Stimulated activated CD4-positive, alpha-beta T cell treated with anti-CD3 and anti-CD28 coated beads, Interleukin-2, amount 100 ng/mL, for 48 hours (primary cell): Measurements from ENCODE around the gene GCH1.
"Not testable (repeated sequence)": the region's sequence is repeated elsewhere in the genome, so short reads cannot be mapped to it uniquely, and the experiment has no call there.

Source experiments
- DNase-seq, 2 donors: peaks; one replicate each; pipeline ENCODE4 v3.0.0-alpha.2; 2020

The GCH1 gene

DNA sequence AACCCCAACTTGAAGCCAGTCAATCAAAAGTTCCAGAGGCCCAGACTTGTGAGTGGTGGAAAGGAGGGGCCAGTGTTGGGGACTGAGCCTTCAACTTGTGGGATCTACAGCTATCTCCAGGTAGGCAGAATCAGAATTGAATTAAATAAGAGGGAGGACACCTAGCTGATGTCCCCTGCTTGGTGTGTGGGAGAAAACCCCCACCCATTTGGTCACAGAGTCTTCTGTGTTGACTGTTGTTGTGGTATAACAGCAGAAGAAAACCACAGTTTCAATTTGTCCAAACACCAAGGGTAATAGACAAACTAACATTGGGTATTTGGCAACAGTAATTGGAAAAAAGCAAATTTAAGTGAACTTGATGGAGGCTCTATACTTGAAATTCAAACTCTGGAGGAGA lies 3.4 kb upstream of the GCH1 start:
- no peak for DNase-seq

DNA sequence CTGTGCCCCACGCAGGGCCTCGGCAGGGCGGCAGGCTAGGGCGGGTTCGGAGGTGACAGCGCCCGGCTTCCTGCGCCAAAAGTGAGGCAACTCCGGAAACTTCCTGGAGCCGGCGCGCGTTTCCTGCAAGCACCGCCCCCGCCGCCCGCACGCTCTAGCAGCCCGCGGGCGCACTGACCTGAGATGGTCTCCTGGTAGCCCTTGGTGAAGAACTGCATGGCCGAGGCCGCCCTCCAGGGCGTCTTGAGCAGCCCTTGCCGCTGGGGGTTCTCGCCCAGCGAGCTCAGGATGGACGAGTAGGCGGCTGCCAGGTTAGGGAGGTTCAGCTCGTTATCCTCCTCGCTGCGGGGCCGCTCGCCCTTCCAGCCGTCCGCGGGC lies 494 bp downstream of the GCH1 start:
- DNase-seq = peak; percentile 63 to 66

DNA sequence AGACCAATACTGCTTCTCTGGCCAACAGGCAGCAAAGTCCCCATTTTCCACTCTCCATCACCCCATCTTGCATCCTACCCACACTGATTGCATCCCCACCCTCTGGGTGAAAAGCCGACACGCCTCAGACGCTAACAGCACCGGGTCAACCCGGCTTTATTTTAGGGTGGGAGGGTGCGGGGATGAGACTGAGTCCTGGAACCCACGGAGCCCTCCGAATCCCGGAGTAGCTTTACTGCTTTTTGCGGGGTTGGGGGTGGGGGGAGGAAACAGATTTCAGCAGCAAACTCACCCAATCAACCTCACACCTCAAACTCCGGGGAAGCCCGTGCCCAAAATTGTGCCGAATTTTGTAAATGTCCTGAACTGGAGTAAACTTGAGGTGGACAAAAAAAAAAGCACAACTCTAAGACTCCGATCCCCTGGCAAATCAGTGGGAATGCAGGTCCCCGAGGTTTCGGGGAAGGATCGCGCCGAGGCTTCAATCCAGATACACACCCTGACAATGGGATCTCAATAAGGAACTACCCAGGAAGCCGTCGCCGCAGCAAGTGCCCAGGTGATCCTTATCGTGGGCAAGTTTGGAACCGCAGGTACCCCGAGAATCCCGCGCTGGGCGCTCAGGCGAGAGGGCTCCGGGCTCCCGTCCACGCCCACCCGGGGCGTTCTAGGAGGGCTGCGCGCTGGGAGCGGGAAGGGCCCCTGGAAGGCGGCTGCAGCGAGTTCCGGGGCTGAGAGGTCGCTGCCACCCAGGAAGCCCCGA lies 1.1 kb downstream of the GCH1 start:
- DNase-seq = no peak

DNA sequence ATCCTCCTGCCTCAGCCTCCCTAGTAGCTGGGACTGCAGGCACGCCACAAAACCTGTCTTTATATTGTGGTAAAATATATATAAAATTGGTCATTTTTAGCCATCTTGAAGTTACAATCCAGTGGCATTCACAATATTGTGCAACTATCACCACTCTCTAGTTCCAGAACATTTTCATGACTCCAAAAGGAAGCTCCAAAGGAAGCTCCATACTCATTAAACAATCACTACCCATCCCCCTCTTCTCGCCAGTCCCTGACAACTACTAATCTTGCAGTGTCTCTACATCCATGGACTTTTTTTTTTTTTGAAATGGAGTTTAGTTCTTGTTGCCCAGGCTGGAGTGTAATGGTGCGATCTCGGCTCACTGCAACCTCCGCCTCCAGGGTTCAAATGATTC lies 3.1 kb downstream of the GCH1 start:
- DNase-seq = no peak

DNA sequence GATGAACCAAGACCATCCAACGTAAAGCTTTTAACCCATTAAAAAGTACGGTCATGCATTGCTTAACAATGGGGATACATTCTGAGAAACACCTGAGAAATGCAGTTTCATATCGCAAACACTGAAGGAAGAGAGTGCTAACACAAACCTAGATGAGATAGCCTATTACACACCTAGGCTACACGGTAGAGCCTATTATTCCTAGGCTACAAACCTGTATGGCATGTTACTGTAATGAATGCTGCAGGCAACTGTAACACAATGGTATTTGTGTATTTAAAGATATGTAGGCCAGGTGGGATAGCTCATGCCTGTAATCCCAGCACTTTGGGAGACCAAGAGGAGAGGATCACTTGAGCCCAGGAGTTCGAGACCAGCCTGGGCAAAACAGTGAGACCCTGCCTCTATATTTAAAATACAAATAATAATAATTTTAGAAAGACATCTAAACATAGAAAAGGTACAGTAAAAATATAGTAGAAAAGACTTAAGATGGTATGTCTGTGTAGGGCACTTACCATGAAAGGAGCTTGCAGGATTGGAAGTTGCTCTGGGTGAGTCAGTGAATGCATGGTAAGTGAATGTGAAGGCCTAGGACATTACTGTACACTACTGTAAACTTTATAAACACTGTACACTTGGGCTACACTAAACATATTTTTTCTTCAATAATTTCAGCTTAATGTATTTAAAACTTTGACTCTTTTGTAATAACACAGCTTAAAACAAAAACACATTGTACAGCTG lies 4.6 kb downstream of the GCH1 start:
- DNase-seq = not testable (repeated sequence)

DNA sequence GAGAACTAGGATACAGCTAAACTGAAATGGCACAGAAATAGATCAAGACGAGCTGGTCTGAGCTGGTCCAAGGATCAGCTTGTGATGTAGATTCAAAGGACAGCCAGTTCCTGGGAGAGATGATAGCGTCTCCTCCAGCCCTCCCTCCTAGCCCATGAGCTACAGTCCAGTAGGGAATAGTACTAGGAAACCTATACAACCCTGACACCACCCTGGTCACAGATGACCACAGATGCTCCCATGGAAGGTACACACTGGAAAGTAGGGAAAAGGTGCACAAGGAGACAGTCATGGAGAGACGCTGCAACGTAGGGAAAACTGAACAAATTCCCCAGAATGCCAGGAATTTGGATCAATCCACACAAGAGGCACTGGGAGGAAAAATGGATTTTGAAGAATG lies 6.9 kb downstream of the GCH1 start:
- DNase-seq = no peak

DNA sequence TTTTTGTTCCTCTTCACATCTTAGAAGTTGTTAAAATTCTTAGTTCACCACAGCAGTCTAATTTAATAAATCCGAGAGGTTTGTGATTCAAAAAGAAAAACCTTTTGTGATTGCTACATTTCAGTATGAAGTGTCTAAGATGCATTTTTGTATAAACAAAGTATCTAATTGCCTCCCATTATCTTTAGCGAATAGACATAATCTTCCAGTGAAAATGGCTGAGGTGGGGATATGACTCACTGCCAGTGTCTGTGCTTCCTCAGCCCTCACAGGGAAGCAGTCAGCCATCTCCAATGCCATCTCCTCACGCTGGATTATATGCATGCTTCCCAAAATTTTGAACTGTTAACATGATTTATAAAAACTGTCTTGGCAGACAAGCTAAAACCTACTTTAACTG lies 7.6 kb downstream of the GCH1 start:
- DNase-seq = no peak

DNA sequence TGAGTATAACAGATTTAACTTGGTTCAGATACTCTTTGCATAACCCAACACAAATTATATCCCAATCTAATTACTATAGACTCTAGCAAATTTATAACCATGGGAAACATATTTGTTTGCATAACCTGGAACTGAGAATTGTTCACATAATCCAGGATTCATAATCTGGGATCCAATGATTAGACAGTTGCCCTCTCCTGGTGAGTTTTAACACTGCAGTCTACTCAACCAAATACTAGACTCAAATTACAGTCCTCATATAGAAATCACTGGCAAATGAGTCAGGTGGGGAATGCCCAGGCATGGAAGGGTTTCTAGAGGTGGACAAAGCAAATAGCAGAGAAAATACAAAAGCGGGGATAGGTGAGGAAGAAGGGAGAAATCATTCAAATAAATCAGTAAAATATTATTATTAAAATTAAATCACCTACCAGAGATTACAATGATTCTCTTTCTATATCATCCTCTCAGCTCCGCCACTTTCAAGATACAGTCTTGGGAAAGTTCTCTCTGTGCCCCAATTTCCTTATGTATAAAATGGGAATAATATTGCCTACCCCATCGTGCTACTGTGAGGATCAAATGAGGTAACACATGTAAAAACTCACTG lies 9.4 kb downstream of the GCH1 start:
- DNase-seq = peak in 1 of 2 donors; percentile 34

DNA sequence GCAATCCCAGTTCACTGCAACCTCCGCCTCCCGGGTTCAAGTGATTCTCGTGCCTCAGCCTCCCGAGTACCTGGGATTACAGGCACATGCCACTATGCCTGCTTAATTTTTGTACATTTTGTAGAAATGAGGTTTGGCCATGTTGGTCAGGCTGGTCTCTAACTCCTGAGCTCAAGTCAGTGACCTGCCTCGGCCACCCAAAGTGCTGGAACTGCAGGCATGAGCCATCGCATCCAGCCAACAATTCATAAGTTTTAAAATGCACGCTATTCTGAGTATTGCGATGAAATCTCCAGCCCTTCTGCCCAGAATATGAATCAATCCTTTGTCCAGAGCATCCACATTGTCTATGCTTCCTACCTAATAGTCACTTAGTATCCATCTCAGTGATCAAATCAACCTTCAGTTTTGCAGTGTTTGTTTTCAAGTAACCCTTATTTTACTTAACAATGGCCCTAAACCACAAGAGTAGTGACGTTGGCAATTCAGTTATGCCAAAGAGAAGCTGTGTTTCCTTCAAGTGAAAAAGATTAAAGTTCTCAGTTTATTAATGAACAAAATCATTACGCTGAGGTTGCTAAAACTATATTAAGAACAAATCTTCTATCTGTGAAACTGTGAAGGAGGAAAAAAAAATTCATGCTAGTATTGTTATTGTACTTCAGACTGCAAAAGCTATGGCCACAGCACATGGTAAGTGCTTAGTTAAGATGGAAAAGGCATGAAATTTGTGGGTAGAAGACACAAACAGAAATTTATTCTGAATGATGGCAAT lies 11.0 kb downstream of the GCH1 start:
- no peak for DNase-seq

DNA sequence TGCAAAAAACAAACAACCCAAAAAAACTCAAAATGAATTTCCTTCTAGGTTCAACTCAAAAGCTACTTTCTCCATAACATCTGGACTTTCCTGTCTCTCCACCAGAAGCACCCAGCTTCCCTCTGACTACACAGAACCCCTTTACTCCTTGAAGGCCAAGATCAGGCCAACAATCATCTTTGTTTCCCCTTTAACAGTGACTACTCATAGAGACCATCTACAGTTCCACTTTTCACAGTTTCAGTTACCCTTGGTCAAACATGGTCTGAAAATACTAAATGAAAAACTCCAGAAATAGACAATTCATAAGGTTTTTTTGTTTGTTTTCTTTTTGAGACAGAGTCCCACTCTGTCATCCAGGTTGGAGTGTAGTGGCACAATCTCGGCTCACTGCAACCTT lies 11.8 kb downstream of the GCH1 start:
- DNase-seq = no peak

DNA sequence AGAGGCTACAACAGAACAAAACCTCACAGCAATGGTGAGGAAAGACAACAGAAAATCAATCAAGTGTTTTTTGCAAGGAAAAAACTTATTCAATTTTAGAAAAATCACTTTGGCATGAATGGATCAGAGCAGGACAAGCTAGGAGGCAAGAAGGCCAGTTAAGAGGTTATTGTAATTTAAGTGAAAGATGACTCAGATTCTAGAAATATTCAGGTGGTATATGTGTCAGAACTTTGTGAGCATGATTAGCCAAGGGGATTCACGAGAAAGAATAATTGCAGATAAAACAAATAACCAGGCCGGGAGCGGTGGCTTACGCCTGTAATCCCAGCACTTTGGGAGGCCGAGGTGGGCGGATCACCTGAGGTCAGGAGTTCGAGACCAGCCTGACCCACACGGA lies 12.7 kb downstream of the GCH1 start:
- DNase-seq = no peak

DNA sequence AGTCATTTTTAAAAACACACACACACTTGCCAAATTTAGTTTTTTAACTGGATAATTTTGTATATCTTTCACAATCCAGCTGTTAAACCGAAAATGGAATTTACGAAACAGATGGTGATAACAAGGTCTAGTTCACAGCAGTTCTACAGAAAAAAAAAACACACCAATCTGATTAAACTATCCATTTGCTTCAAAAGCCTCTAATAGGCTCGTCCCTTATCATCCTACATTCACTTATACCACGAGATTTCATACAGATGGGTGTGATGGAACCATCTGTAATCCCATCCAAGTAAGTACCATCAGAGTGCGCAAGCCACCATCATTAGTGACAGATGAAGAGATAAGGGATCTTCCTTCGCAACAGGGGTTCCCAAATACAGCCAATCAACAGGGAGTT lies 20.1 kb downstream of the GCH1 start:
- DNase-seq = no peak

DNA sequence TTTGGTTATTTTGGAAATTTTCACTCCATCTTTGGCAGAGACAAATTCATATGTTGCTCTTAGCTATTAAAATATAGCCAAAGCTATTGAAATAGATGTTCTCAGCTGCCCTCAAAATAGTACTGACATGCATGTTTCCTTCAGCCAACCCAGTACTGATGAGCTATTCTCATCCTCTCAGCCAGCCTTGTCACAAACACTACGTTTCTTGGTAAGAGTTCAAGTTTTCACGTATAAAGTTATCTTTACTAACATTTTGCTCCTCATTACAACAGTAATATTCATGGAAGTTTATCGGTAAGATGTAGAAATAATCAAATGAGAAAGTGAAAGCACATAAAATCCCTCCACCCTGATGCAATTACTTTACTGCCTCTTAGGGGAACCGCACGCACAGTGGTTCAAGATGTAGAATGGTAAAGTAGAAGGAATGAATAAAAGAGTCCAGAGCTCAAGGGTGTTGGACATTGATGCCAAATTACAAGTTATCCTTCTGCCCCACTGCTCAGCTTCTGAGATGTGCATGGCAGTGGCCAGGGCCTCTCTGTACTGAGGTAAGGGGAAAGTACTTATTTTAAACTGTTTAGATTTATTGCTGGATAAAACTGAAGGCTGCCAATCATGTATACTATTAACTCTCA lies 20.7 kb downstream of the GCH1 start:
- DNase-seq = no peak

DNA sequence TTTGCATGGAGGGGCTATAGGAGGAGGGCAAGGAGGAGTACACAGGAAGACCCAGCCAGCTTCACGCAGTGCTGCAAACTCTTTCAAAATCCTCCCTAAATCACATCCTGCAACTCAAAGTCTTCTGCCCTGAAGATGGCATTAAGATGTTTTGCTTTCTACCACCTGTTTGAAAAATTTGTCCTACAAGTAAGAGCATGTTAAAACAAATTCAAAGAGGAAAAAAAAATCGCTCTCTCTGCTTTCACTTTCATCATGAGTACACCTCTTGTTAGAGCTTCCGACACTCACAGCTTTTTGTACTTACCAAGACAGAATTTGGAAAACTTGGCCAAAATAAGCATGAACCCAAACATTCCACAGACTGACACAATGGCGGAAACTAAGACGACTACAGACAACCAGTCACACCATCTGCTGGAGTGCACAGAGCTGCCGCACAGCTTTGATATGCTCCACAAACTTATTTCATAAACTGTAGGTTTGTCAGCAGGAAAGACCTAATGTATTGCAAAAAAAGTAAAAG lies 21.3 kb downstream of the GCH1 start:
- no peak for DNase-seq

DNA sequence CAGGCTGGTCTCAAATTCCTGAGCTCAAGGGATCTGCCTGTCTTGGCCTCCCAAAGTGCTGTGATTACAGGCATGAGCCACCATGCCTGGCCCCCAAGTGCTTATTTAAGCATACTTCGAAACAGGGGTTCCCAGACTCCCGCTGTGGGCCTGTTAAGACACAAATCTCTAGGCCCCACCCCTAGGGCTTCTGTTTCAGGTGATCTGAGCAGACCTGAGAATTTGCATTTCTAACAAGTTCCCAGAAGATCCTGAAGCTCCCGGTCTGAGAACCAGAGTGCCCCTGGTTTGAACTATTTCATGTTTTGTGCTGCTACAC lies 25.0 kb downstream of the GCH1 start:
- DNase-seq = no peak

DNA sequence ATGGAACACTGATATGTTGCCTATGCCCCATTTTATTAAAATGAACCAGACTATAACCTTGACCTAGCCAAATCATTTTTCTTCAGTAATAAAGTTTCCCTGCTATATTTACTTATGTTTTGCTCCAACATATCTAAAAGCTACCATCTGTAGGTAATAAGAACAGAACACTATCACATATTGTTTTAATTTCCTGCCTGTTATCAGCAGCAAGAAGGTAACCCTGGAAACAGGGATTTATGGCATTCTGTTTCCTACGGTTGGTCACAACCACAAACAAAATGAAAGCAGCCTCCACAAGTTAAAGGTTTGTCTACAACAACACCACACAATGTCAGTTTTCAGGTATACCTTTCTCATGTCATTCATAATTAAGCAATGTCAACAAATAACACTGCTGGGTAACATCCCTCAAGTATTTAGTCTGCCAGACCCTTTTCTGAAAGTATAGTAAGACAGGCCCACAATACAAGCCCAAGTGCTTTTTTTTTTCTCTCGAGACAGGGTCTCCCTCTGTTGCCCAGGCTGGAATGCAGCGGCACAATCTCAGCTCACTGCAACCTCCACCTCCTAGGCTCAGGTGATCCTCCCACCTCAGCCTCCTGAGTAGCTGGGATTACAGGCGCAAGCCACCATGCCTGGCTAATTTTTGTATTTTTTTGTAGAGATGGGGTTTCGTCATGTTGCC lies 25.5 kb downstream of the GCH1 start:
- DNase-seq = no peak

DNA sequence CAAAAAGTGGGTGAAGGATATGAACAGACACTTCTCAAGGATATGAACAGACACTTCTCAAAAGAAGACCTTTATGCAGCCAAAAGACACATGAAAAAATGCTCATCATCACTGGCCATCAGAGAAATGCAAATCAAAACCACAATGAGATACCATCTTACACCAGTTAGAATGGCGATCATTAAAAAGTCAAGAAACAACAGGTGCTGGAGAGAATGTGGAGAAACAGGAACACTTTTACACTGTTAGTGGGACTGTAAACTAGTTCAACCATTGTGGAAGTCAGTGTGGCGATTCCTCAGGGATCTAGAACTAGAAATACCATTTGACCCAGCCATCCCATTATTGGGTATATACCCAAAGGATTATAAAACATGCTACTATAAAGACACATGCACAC lies 27.0 kb downstream of the GCH1 start:
- DNase-seq = not testable (repeated sequence)

DNA sequence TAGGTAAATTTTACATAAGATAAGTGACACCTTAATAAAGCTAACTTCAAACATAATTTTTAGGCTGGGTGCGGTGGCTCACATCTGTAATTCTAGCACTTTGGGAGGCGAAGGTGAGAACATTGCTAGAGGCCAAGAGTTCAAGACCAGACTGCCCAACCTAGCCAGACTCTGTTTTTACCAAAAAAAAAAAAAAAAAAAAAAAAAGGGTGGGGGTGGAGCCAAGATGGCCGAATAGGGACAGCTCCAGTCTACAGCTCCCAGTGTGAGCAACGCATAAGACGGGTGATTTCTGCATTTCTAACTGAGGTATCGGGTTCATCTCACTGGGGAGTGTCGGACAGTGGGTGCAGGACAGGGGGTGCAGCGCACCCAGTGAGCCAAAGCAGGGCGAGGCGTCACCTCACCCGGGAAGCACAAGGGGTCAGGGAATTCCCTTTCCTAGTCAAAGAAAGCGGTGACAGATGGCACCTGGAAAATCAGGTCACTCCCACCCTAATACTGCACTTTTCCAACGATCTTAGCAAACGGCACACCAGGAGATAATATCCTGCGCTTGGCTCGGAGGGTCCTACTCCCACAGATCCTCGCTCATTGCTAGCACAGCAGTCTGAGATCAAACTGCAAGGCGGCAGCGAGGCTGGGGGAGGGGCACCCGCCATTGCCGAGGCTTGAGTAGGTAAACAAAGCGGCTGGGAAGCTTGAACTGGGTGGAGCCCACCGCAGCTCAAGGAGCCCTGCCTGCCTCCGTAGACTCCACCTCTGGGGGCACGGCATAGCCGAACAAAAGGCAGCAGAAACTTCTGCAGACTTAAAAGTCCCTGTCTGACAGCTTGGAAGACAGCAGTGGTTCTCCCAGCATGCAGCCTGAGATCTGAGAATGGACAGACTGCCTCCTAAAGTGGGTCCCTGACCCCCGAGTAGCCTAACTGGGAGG lies 32.2 kb downstream of the GCH1 start:
- not testable (repeated sequence) for DNase-seq

DNA sequence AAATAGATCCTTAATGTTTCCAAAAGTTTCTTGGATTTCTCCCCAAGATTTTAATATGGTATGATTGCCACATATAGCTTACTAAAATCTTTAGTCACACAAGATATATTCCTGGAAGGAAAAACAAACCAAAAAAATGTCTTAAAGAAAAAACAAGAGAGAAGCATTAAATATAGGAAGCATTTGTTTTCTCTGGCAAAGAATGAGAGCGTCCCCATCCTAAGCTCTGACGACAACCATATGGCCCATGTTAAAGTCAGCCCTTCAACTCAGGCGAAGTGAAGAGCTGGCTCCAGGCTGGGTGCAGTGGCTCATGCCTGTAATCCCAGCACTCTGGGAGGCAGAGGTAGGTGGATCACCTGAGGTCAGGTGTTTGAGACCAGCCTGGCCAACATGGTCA lies 35.6 kb downstream of the GCH1 start:
- no peak for DNase-seq

DNA sequence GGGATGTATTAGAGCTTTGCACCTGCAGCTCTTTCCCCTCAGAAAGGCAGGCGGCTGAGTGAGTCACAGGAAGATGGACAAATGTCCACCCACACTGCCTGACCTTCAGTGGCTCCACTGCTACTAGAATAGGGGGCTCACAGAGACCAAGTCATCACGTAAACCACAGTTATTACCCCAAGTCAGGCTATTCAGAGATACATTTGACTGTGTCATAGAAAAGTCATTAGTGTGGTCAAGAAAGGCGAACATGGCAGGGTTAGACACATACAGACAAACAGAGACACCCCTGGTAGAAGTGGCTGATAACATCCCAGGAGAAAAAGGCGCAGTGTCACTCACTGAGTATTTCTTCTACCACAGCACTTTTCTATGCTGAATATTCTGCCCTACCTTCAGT lies 36.0 kb downstream of the GCH1 start:
- no peak for DNase-seq

DNA sequence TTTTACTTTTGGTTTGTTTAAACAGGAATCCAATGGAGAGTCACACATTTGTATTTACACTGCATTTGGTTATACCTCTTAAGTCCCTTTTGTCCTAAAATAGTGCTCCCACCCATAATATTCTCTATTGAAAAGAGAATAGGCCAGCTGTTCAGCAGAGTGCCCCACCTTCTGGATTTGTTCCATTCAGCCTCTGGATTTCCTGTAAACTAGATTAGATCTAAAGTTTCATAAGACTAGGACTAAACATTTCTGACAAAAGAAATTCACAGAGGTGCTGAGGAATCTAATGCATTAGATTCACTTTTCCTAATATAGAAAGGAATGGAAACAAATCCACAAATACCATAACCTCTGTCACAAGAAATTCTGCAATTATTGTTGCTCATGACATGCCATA lies 38.1 kb downstream of the GCH1 start:
- DNase-seq = no peak
